Measurements from ENCODE around the gene CDK4.

- no peak for TF ChIP-seq CTCF (IDR thresholded peaks at IDR 0.05)
- TF ChIP-seq POLR2A (IDR thresholded peaks at IDR 0.05) = no peak
Observed at GRCh38 chr12:57741413-57741789, 10.7 kb downstream of the CDK4 start.

Data from vagina (tissue), 2 donors.